Lower leg skin (tissue), 4 donors: ENCODE results near the gene PCCA. TPM values are rescaled to one million over a fixed set of nuclear protein-coding genes. Genes with fewer than 3 reads are reported as not detected.

Experiments used
- DNase-seq, 2 donors: peaks; one replicate each; pipeline ENCODE4 v3.0.0-alpha.2; 2019; ENCODE audit warnings: low spot score in 2 of 2
- H3K4me3 ChIP-seq: fragments of 200-600 bp; sonication (generic); 2 replicates; pipeline ENCODE4 v1.5.1; 2017; ENCODE audit warnings: mild to moderate bottlenecking, low read depth; ENCODE audit not compliant: poor library complexity, severe bottlenecking
- POLR2A ChIP-seq, 2 donors: fragments of 450-650 bp; IDR thresholded peaks; one replicate each; pipeline ENCODE4 v1.6.1; 2016 to 2017; ENCODE audit warnings: antibody characterized with exemption in 2 of 2, mild to moderate bottlenecking in 1 of 2, moderate library complexity in 1 of 2
- whole genome bisulfite sequencing, 2 donors: methylation state at CpG; one replicate each; pipeline ENCODE4 v1.1.5; 2018; 5-methylcytosine and 5-hydroxymethylcytosine counted together
- intact Hi-C: fragments of 100-400 bp; cut with DNase I; formaldehyde crosslinking; loops from one replicate; pipeline ENCODE4 v1.15.0; 2023; ENCODE audit warnings: low total_unique reads
- total RNA-seq, 4 donors: library from RNA; depleted of rRNA; stranded (reverse); fragments of >200 nt; gene quantifications; one replicate each; pipeline ENCODE4 v1.1.0, GENCODE V29; 2016
- TF ChIP-seq, protein P1 (sequence below), 3 donors: fragments of 450-650 bp; IDR thresholded peaks; one replicate each; pipeline ENCODE4 v1.5.1; 2016; ENCODE audit warnings: antibody characterized with exemption in 3 of 3, mild to moderate bottlenecking in 3 of 3, moderate library complexity in 2 of 3

The PCCA gene
- total RNA-seq, 4 donors from 2014 or later: 24.3 to 34.2 (median 26.2) TPM

DNA sequence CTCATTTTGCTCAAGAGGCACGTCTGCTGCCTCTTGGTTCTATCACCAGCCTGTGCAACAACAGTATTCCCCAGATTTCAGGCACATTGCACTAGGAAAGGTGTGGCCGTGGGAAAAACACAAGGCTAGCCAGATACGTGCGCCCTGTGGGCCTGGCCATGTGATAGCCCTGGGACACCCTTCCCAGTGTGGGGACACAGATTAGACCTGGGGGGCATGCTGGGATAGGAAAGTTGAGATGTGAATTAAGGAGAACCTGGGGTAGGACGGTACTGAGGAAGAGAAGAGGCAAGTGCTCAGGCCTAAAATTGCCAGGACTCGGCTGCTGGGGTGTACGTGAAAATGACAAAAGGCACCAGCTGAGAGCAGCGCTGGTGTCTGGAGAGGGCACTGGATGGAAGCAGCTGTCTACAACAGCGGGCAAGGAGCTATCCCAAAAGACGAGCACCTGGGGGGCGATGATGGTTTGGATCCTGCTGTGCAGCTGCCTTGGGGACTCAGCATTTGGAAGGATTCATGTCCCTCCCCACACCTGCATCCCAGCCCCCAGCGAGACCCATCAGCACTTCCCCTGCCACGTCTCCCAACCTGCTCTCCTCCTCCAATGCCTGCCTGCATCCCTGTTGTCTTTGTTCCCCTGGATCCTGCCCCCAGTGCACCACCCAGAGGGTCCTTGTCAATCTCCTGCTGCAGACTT lies 445.4 kb downstream of the PCCA start:
- no peak for DNase-seq
- WGBS, 2 donors: 90 to 95% methylated on average over 13 of the region's 13 CpGs
- no peak for TF ChIP-seq POLR2A (IDR thresholded peaks at IDR 0.05)
- TF ChIP-seq, protein P1, sequence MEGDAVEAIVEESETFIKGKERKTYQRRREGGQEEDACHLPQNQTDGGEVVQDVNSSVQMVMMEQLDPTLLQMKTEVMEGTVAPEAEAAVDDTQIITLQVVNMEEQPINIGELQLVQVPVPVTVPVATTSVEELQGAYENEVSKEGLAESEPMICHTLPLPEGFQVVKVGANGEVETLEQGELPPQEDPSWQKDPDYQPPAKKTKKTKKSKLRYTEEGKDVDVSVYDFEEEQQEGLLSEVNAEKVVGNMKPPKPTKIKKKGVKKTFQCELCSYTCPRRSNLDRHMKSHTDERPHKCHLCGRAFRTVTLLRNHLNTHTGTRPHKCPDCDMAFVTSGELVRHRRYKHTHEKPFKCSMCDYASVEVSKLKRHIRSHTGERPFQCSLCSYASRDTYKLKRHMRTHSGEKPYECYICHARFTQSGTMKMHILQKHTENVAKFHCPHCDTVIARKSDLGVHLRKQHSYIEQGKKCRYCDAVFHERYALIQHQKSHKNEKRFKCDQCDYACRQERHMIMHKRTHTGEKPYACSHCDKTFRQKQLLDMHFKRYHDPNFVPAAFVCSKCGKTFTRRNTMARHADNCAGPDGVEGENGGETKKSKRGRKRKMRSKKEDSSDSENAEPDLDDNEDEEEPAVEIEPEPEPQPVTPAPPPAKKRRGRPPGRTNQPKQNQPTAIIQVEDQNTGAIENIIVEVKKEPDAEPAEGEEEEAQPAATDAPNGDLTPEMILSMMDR (IDR thresholded peaks at IDR 0.05): no peak
- H3K4me3 ChIP-seq: no peak overlapping the region
- intact Hi-C loops: no loop called here

DNA sequence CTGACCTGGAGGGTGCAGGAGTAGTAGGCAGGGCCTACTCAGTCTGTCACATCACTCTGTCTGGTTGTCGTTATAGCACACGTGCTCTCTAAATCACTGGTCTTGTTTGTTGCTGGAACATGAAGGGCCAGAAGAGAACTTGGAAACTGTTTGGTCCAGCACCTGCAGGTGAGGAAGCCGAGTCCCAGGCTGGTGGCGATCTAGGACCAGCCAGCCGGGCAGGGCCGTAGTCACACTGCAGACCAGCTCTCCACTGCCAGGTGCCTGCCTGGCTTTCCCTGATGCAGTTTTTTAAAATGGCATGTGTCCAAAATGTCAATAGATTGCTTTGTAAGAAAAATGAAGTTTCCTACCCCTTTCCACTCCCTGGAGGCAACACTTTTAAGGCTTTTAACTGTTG lies 446.0 kb downstream of the PCCA start:
- 87 to 90% methylated on average over 6 of the region's 6 CpGs for WGBS, 2 donors
- no peak for TF ChIP-seq POLR2A (IDR thresholded peaks at IDR 0.05)
- TF ChIP-seq, protein P1 (IDR thresholded peaks at IDR 0.05): no peak
- DNase-seq: no peak
- intact Hi-C loops: no loop called here
- no peak overlapping the region for H3K4me3 ChIP-seq

DNA sequence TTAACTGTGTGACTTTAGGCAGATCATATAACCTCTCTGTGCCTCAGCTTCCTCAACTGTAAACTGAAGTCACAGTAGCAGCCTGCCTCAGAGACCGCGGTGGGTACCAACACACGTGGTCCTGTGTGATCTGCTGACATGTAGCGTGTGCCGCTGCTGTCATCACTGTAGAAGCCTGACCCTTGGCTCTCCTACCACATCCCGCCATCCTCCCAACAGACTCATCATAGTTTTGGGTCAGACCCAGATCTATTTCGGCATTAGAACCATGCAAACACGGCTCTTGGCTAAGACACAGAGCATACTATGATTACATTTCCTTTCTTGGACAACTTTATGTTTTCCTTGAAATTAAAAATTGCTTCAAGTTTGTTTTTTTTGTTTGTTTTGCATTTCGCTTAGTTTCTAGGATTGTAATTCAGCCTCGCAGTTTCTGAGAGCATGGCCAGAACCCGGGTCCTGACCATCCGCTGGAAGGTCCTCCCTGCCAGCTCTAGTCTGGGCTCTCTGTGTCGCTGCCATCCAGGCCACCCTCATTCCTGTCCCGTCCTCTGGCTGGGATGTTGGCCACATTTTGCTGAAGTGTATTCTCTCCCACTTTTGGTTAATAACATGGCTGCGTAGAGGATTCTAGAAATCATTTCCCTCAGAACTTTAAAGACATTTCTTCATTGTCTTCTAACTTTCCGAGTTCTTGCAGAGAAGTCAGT lies 446.7 kb downstream of the PCCA start:
- intact Hi-C loops: no loop called here
- TF ChIP-seq, protein P1 (IDR thresholded peaks at IDR 0.05): no peak
- no peak for TF ChIP-seq POLR2A (IDR thresholded peaks at IDR 0.05)
- 69 to 70% methylated on average over 16 of the region's 16 CpGs for WGBS, 2 donors
- no peak overlapping the region for H3K4me3 ChIP-seq
- no peak for DNase-seq

DNA sequence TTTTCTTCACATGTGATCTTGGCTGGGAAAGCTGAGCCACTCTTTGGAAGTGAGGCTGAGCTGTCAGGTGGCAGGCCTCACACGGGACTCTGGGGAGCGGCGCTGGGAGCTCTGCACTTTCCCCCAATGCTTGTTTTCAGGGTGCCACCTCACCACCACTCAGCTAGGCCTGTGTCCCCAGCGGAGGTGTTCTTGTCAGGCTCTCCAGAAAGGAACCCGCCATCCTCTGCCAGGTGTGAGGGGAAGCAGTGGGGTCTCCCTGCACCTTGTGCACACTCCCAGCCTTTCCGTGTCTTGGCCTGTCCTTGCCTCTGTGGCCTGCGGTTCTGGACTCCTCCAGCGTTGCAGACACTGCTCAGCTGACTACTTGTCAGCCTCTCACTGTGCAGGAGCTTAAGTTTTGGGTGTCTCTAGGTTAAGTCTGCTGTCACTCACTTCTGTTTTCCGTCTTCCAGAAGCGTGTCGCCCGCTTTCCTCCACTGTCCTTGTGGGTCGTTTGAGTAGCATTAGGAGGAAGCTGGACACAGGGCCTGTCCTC lies 447.8 kb downstream of the PCCA start:
- WGBS, 2 donors: 92 to 95% methylated on average over 13 of the region's 13 CpGs
- no peak for DNase-seq
- TF ChIP-seq POLR2A (IDR thresholded peaks at IDR 0.05): no peak
- TF ChIP-seq, protein P1 (IDR thresholded peaks at IDR 0.05): no peak
- intact Hi-C loops: no loop called here
- no peak overlapping the region for H3K4me3 ChIP-seq

DNA sequence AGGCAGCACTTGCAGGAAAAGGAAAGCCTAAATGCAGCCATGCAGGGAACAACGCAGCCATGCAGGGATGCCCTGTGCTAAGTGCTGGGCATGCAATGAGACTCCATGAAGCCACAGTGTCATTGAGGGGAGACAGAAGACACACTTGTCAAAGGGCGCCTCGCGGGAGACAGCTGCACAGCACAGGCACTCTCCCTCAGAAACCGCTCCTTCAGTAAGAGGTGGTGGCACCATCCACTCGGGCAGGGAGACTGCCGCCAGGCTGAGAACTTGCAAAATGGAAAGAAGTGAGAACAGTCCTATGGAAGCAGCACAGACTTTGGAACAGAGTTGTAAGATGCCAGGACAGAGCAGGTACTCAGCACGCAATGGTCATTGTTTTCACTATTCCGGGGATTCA lies 448.6 kb downstream of the PCCA start:
- H3K4me3 ChIP-seq: no peak overlapping the region
- 95 to 98% methylated on average over 9 of the region's 9 CpGs for WGBS, 2 donors
- DNase-seq: no peak
- no peak for TF ChIP-seq POLR2A (IDR thresholded peaks at IDR 0.05)
- TF ChIP-seq, protein P1 (IDR thresholded peaks at IDR 0.05): no peak
- intact Hi-C loops: no loop called here
